ENCODE measurements around the gene ARHGDIB. TPM values are rescaled to one million over a fixed set of nuclear protein-coding genes. Genes with fewer than 3 reads are reported as not detected.

Gene ARHGDIB
- total RNA-seq, 1 experiment from 2014 or later: 23.5 TPM

DNA sequence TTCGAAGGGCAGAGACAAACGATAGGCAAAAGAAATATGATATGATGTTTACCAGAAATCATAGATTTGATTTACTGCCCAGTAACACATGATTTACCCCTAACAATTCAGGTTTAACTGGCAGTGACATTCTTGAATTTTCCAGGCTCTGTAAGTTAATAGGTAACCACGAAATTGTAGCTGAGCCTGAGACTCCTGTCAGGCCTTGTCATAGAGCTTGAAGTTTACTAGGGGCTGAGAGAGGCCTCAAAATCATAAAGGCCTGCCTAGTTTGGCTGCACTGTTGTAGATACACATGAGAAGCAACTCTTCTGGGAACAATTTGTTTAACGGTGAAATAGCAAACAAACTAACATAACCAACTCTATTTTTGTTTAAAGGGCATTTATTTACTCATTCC lies 26.4 kb downstream of the ARHGDIB start:
- Mint-ChIP-seq H3K27ac (ENCODE audit: unreplicated experiment) (peak overlapping the region; percentile 77), H3K36me3 (ENCODE audit: insufficient read depth, unreplicated experiment) (peaks cover 7% of the 10 kb centered on the region), H3K4me1 (ENCODE audit: low read depth, unreplicated experiment) (peaks cover 53% of the 10 kb centered on the region), H3K4me3 (ENCODE audit: low read depth, unreplicated experiment) (no peak overlapping the region), H3K27me3 (ENCODE audit: unreplicated experiment) (no peaks in the 10 kb centered on the region), H3K9me3 (ENCODE audit: low read depth, unreplicated experiment) (peaks cover 4% of the 10 kb centered on the region)
- no TSS peak for BruUV-seq (replicated peaks)
- CTCF ChIA-PET: interaction anchor here (1.0 kb wide), 1 partner anchor 60 kb away, joined by 3 read pairs; no protein-coding TSS in a partner anchor
- intact Hi-C loops (cut with micrococcal nuclease; ENCODE audit: unreplicated experiment): no loop called here
- TF ChIP-seq, protein P1, sequence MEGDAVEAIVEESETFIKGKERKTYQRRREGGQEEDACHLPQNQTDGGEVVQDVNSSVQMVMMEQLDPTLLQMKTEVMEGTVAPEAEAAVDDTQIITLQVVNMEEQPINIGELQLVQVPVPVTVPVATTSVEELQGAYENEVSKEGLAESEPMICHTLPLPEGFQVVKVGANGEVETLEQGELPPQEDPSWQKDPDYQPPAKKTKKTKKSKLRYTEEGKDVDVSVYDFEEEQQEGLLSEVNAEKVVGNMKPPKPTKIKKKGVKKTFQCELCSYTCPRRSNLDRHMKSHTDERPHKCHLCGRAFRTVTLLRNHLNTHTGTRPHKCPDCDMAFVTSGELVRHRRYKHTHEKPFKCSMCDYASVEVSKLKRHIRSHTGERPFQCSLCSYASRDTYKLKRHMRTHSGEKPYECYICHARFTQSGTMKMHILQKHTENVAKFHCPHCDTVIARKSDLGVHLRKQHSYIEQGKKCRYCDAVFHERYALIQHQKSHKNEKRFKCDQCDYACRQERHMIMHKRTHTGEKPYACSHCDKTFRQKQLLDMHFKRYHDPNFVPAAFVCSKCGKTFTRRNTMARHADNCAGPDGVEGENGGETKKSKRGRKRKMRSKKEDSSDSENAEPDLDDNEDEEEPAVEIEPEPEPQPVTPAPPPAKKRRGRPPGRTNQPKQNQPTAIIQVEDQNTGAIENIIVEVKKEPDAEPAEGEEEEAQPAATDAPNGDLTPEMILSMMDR (IDR thresholded peaks at IDR 0.05; ENCODE audit: unreplicated experiment): no peak
- DNase-seq: no peak

DNA sequence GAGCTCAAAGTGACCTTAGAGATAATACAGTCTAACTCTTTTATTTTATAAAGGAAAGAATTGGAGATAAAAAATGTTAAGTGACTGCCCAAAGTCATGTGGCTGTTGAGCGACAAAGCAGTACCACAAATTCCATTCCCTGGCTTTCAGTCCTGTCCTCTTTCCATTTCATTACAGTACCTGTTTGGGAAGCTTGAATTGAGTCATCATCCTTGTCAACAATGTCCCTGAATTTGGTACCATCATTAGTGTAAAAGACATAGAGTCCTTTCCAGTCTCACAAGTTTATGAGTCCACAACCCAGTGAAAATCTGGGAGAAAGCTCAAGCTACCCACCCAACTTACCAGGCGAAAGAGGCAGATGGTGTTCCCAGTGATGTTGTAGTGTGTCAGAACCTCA lies 26.9 kb downstream of the ARHGDIB start:
- no peak for DNase-seq
- peaks cover 53% of the 10 kb centered on the region for H3K4me1 Mint-ChIP-seq (ENCODE audit: low read depth, unreplicated experiment)
- no peak overlapping the region for H3K4me3 Mint-ChIP-seq (ENCODE audit: low read depth, unreplicated experiment)
- TF ChIP-seq, protein P1 (IDR thresholded peaks at IDR 0.05; ENCODE audit: unreplicated experiment): no peak
- peaks cover 4% of the 10 kb centered on the region for H3K9me3 Mint-ChIP-seq (ENCODE audit: low read depth, unreplicated experiment)
- CTCF ChIA-PET: interaction anchor here (1.0 kb wide), 1 partner anchor 61 kb away, joined by 3 read pairs; no protein-coding TSS in a partner anchor
- no peaks in the 10 kb centered on the region for H3K27me3 Mint-ChIP-seq (ENCODE audit: unreplicated experiment)
- BruUV-seq (replicated peaks): no TSS peak
- intact Hi-C loops (cut with micrococcal nuclease; ENCODE audit: unreplicated experiment): loop anchor here (5.0 kb wide), 2 partner anchors 53 to 87 kb away; no protein-coding TSS in a partner anchor
- H3K36me3 Mint-ChIP-seq (ENCODE audit: insufficient read depth, unreplicated experiment): peaks cover 7% of the 10 kb centered on the region
- peak overlapping the region; percentile 77 for H3K27ac Mint-ChIP-seq (ENCODE audit: unreplicated experiment)

DNA sequence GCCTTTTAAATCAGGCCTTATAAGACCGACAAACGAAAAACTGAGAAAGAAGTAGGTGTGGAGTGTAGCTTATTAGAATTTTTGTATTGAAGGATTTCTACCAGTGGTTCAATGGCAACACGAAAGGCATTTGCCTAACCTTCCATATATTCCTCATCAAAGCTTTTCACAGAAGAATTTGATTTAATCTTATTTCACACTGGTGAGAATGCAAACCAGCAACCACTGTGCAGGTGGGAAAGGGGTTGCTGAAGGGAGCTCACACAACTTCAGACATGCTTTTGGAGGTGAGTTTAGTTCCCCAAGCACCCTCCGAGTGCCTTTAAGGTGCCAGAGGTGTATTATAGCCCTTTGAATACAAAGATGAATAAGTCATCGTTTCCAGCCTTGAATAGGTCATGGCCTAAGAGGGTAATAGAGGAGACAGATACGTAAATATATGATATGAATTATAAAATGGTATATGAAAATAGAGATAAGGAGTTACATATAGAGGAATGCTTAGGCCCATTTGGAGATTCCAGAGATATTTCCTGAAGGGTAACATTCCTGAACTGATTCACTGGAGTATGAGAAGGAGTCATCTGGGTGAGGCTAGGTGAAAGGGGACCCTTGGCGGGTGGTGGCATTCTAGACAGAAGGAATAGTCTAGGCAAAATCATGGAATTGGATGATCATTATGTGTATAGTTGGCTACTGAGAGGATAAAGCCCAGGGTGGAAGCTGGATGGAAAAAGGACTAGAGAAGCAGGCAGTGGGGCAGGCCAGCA lies 29.4 kb downstream of the ARHGDIB start:
- TF ChIP-seq, protein P1 (IDR thresholded peaks at IDR 0.05; ENCODE audit: unreplicated experiment): no peak
- H3K4me1 Mint-ChIP-seq (ENCODE audit: low read depth, unreplicated experiment): peaks cover 74% of the 10 kb centered on the region
- intact Hi-C loops (cut with micrococcal nuclease; ENCODE audit: unreplicated experiment): loop anchor here (5.0 kb wide), 2 partner anchors 55 to 85 kb away; no protein-coding TSS in a partner anchor
- peak overlapping the region; percentile 80 for H3K27ac Mint-ChIP-seq (ENCODE audit: unreplicated experiment)
- no TSS peak for BruUV-seq (replicated peaks)
- H3K9me3 Mint-ChIP-seq (ENCODE audit: low read depth, unreplicated experiment): peaks cover 4% of the 10 kb centered on the region
- H3K4me3 Mint-ChIP-seq (ENCODE audit: low read depth, unreplicated experiment): no peak overlapping the region
- no peak for DNase-seq
- CTCF ChIA-PET: interaction anchor here (0.5 to 0.7 kb wide), 4 partner anchors 22 to 917 kb away, joined by 3 to 4 read pairs (median 4); no protein-coding TSS in a partner anchor
- H3K36me3 Mint-ChIP-seq (ENCODE audit: insufficient read depth, unreplicated experiment): peaks cover 15% of the 10 kb centered on the region
- H3K27me3 Mint-ChIP-seq (ENCODE audit: unreplicated experiment): no peaks in the 10 kb centered on the region

DNA sequence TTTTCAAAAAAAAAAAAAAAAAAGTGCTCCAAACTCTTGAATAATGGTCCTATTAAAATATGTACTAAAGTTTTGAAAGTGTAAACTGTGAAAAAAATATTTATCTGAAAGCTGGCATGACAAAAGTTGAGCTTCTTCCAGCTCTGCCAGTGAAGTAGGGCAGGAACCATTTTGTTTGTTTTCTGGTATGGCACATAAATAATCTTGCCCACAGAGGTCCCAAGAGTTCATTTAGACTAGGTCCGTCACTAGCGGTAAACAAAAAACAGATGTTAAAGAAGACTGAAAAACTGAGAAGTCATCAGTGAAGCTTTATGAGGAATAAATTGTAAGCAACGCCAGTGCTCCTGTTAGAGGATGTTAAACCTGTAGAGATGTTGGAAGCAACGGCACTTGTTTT lies 30.0 kb downstream of the ARHGDIB start:
- no peak overlapping the region for H3K27ac Mint-ChIP-seq (ENCODE audit: unreplicated experiment)
- H3K4me1 Mint-ChIP-seq (ENCODE audit: low read depth, unreplicated experiment): peaks cover 73% of the 10 kb centered on the region
- peaks cover 4% of the 10 kb centered on the region for H3K9me3 Mint-ChIP-seq (ENCODE audit: low read depth, unreplicated experiment)
- intact Hi-C loops (cut with micrococcal nuclease; ENCODE audit: unreplicated experiment): loop anchor here (5.0 kb wide), 2 partner anchors 56 to 84 kb away; no protein-coding TSS in a partner anchor
- DNase-seq: no peak
- CTCF ChIA-PET: interaction anchor here (0.5 to 0.7 kb wide), 4 partner anchors 21 to 918 kb away, joined by 3 to 4 read pairs (median 4); no protein-coding TSS in a partner anchor
- TF ChIP-seq, protein P1 (IDR thresholded peaks at IDR 0.05; ENCODE audit: unreplicated experiment): no peak
- no peak overlapping the region for H3K4me3 Mint-ChIP-seq (ENCODE audit: low read depth, unreplicated experiment)
- no TSS peak for BruUV-seq (replicated peaks)
- H3K27me3 Mint-ChIP-seq (ENCODE audit: unreplicated experiment): no peaks in the 10 kb centered on the region
- peaks cover 15% of the 10 kb centered on the region for H3K36me3 Mint-ChIP-seq (ENCODE audit: insufficient read depth, unreplicated experiment)

All from Calu3 (cell line).